Sigmoid colon (tissue), 4 donors: ENCODE data around the gene SERTAD1.

Experiments used
- CTCF ChIP-seq, 4 experiments: fragments of 450-650 bp in 3 of 4; fragments of 200-600 bp in 1 of 4; IDR thresholded peaks; one replicate each; pipeline ENCODE4 v1.5.1; 2016 to 2019; ENCODE audit warnings: antibody characterized with exemption in 4 of 4, mild to moderate bottlenecking in 3 of 4, moderate library complexity in 2 of 4
- POLR2A ChIP-seq, 2 donors: fragments of 450-650 bp; IDR thresholded peaks; one replicate each; pipeline ENCODE4 v1.6.1; 2016; ENCODE audit warnings: antibody characterized with exemption in 2 of 2, mild to moderate bottlenecking in 2 of 2, moderate library complexity in 2 of 2
- POLR2AphosphoS5 ChIP-seq, 4 donors: sonication (generic); formaldehyde crosslinking; IDR thresholded peaks; one replicate each; pipeline ENCODE4 v1.6.1; 2017; ENCODE audit warnings: antibody characterized with exemption in 4 of 4

- TF ChIP-seq CTCF (IDR thresholded peaks at IDR 0.05): no peak
- no peak for TF ChIP-seq POLR2A (IDR thresholded peaks at IDR 0.05)
- no peak for TF ChIP-seq POLR2AphosphoS5 (IDR thresholded peaks at IDR 0.05)
Observed at GRCh38 chr19:40390084-40390742, 35.6 kb downstream of the SERTAD1 start, which contains the start of gene HIPK4.
